Smooth muscle cell (in vitro differentiated cells): Measurements from ENCODE around the gene ANAPC2. TPM values are rescaled to one million over a fixed set of nuclear protein-coding genes. Genes with fewer than 3 reads are reported as not detected.

Source experiments
- DNase-seq: peaks from one replicate; lab custom pipeline; 2025; ENCODE audit not compliant: unreplicated experiment; lab: John Stamatoyannopoulos, UW
- H2AFZ ChIP-seq: fragments of 200-600 bp; sonication (generic); 2 replicates; pipeline ENCODE4 v1.6.0; 2016; ENCODE audit warnings: antibody characterized with exemption, low read depth, mild to moderate bottlenecking
- H3F3A ChIP-seq: fragments of 200-600 bp; sonication (generic); 2 replicates; pipeline ENCODE4 v1.6.0; 2017; ENCODE audit warnings: antibody characterized with exemption, low read depth
- H3K27ac ChIP-seq: fragments of 200-600 bp; sonication (generic); 2 replicates; pipeline ENCODE4 v1.5.1; 2016; ENCODE audit warnings: low read depth, mild to moderate bottlenecking
- H3K27me3 ChIP-seq: fragments of 200-600 bp; sonication (generic); 2 replicates; pipeline ENCODE4 v1.6.1; 2016; ENCODE audit warnings: low read depth, mild to moderate bottlenecking
- H3K36me3 ChIP-seq: fragments of 200-600 bp; sonication (generic); 2 replicates; pipeline ENCODE4 v1.5.1; 2016; ENCODE audit warnings: low read depth
- H3K4me1 ChIP-seq: fragments of 200-600 bp; sonication (generic); 2 replicates; pipeline ENCODE4 v1.5.1; 2016; ENCODE audit warnings: low read depth
- H3K4me2 ChIP-seq: fragments of 200-600 bp; sonication (generic); 2 replicates; pipeline ENCODE4 v1.6.0; 2016; ENCODE audit warnings: mild to moderate bottlenecking
- H3K4me3 ChIP-seq: fragments of 200-600 bp; sonication (generic); 2 replicates; pipeline ENCODE4 v1.5.1; 2016; ENCODE audit warnings: mild to moderate bottlenecking
- H3K79me2 ChIP-seq: fragments of 200-600 bp; sonication (generic); 2 replicates; pipeline ENCODE4 v1.6.0; 2016; ENCODE audit warnings: low read depth, mild to moderate bottlenecking
- H3K9ac ChIP-seq: fragments of 200-600 bp; sonication (generic); 2 replicates; pipeline ENCODE4 v1.6.0; 2016; ENCODE audit warnings: low read depth
- H3K9me3 ChIP-seq: fragments of 200-600 bp; sonication (generic); replicated peaks from 2 replicates; pipeline ENCODE4 v1.5.1; 2016; ENCODE audit warnings: low read depth
- H4K20me1 ChIP-seq: fragments of 200-600 bp; sonication (generic); 2 replicates; pipeline ENCODE4 v1.6.0; 2016; ENCODE audit warnings: low read depth
- CTCF ChIP-seq: fragments of 200-600 bp; sonication (generic); IDR thresholded peaks from 2 replicates; pipeline ENCODE4 v1.5.1; 2017; ENCODE audit warnings: borderline replicate concordance, mild to moderate bottlenecking, antibody characterized with exemption; ENCODE audit not compliant: insufficient read depth, poor library complexity, severe bottlenecking
- WGBS: methylation state at CpG from one replicate; pipeline ENCODE4 v1.1.7; 2016; ENCODE audit warnings: low lambda C conversion rate; 5-methylcytosine and 5-hydroxymethylcytosine counted together
- polyA plus RNA-seq: library from polyadenylated mRNA; unstranded; fragments of >200 nt; fragmentation: Nextera tagmentation; extraction: Ambion mirVana; gene quantifications from 2 replicates; pipeline ENCODE4 v1.2.1, GENCODE V29; 2016
- total RNA-seq: library from RNA; depleted of rRNA; stranded (reverse); fragments of >200 nt; gene quantifications from 2 replicates; pipeline ENCODE4 v1.2.3, GENCODE V29; 2014

Gene ANAPC2
- total and polyA plus RNA-seq, 2 experiments from 2014 or later: 6.6 to 12.6 TPM

GRCh38 chr9:137231372-137232039 lies 43.1 kb upstream of the ANAPC2 start:
- Histone ChIP-seq H3K9me3 (no peaks in the 10 kb centered on the region), H3K36me3 (no peaks in the 10 kb centered on the region), H3K4me2 (no peak overlapping the region), H3K27ac (no peak overlapping the region), H3F3A (no peaks in the 10 kb centered on the region), H3K9ac (no peak overlapping the region), H2AFZ (no peak overlapping the region), H3K4me1 (peaks cover 4% of the 10 kb centered on the region), H3K4me3 (no peak overlapping the region), H4K20me1 (peaks cover 6% of the 10 kb centered on the region), H3K27me3 (no peaks in the 10 kb centered on the region), H3K79me2 (no peaks in the 10 kb centered on the region)
- no peak for TF ChIP-seq CTCF
- WGBS: 94% methylated on average over 22 of the region's 23 CpGs
- DNase-seq: no peak

GRCh38 chr9:137230705-137231371 lies 42.5 kb upstream of the ANAPC2 start, which contains the start of gene SLC34A3:
SLC34A3 (plus strand) TSS chr9:137230901; CDS start chr9:137231703, 802 bp downstream.
- Histone ChIP-seq H3K79me2 (no peaks in the 10 kb centered on the region), H4K20me1 (peaks cover 1% of the 10 kb centered on the region), H3F3A (no peaks in the 10 kb centered on the region), H3K27ac (no peak within 1 kb of the TSS), H3K36me3 (no peaks in the 10 kb centered on the region), H2AFZ (no peak within 1 kb of the TSS), H3K4me1 (no peaks in the 10 kb centered on the region), H3K27me3 (no peaks in the 10 kb centered on the region), H3K4me3 (no peak within 1 kb of the TSS), H3K9me3 (no peaks in the 10 kb centered on the region), H3K4me2 (no peak within 1 kb of the TSS), H3K9ac (no peak within 1 kb of the TSS)
- TF ChIP-seq CTCF: no peak
- WGBS: 90% methylated on average over 14 of the region's 14 CpGs
- DNase-seq: no peak

GRCh38 chr9:137229903-137230704 lies 41.7 kb upstream of the ANAPC2 start:
- Histone ChIP-seq H3K79me2 (no peaks in the 10 kb centered on the region), H3F3A (no peaks in the 10 kb centered on the region), H3K27me3 (no peaks in the 10 kb centered on the region), H3K4me1 (no peaks in the 10 kb centered on the region), H3K9ac (no peak overlapping the region), H3K4me2 (no peak overlapping the region), H3K36me3 (no peaks in the 10 kb centered on the region), H2AFZ (no peak overlapping the region), H4K20me1 (no peaks in the 10 kb centered on the region), H3K4me3 (no peak overlapping the region), H3K27ac (no peak overlapping the region), H3K9me3 (no peaks in the 10 kb centered on the region)
- no peak for TF ChIP-seq CTCF
- no peak for DNase-seq
- WGBS: 84% methylated on average over 20 of the region's 31 CpGs
